Gastrocnemius medialis (tissue), 4 donors: ENCODE data around the gene SLC22A5. TPM values are rescaled to one million over a fixed set of nuclear protein-coding genes. Genes with fewer than 3 reads are reported as not detected.

Source experiments
- ATAC-seq, 2 donors: fragments of 150-250 bp; one replicate each; pipeline ENCODE4 v1.9.1; 2016
- DNase-seq, 2 donors: peaks; one replicate each; pipeline ENCODE4 v3.0.0-alpha.2; 2019
- H3K27ac ChIP-seq, 4 donors: fragments of 200-600 bp; sonication (generic); 1 replicate in 1 of 4; 2 replicates in 3 of 4; pipeline ENCODE4 v1.5.1; 2016 to 2018; ENCODE audit warnings: mild to moderate bottlenecking in 2 of 4, moderate library complexity in 1 of 4
- H3K27me3 ChIP-seq, 3 donors: fragments of 200-600 bp; sonication (generic) in 2 of 3; 1 replicate in 1 of 3; 2 replicates in 2 of 3; pipeline versions ENCODE4 v1.5.1 to v1.6.0; 2016 to 2019; ENCODE audit warnings: mild to moderate bottlenecking in 1 of 3, moderate library complexity in 1 of 3
- H3K36me3 ChIP-seq, 2 donors: fragments of 200-600 bp; sonication (generic) in 1 of 2; one replicate each; pipeline ENCODE4 v1.5.1; 2017 to 2018
- H3K4me1 ChIP-seq, 2 donors: fragments of 200-600 bp; sonication (generic) in 1 of 2; one replicate each; pipeline ENCODE4 v1.5.1; 2016 to 2017; ENCODE audit warnings: mild to moderate bottlenecking in 2 of 2
- H3K4me3 ChIP-seq, 4 donors: fragments of 200-600 bp; sonication (generic) in 3 of 4; 1 replicate in 1 of 4; 2 replicates in 3 of 4; pipeline ENCODE4 v1.5.1; 2016 to 2019; ENCODE audit warnings: mild to moderate bottlenecking in 2 of 4
- H3K9me3 ChIP-seq, 3 donors: fragments of 200-600 bp; sonication (generic) in 2 of 3; 1 replicate in 1 of 3; 2 replicates in 2 of 3; pipeline ENCODE4 v1.5.1; 2016 to 2019
- POLR2A ChIP-seq, 2 donors: fragments of 450-650 bp; IDR thresholded peaks; one replicate each; pipeline ENCODE4 v1.6.1; 2017; ENCODE audit warnings: antibody characterized with exemption in 2 of 2, mild to moderate bottlenecking in 2 of 2, moderate library complexity in 2 of 2
- in situ Hi-C, 4 donors: fragments of 200-750 bp; cut with MboI; loops; one replicate each; pipeline versions ENCODE4 v1.15.0 to v1.8.0; 2017; ENCODE audit warnings: low sequenced_read_pairs in 4 of 4
- intact Hi-C: fragments of 100-400 bp; cut with DNase I; formaldehyde crosslinking; loops from one replicate; pipeline ENCODE4 v1.15.1; 2023; ENCODE audit warnings: low total_unique reads
- total RNA-seq, 4 donors: library from RNA; depleted of rRNA; stranded (reverse); fragments of >200 nt; gene quantifications; one replicate each; pipeline versions ENCODE4 v1.1.0 to v1.2.3, GENCODE V29; 2016
- TF ChIP-seq, protein P1 (sequence below), 5 experiments: fragments of 450-650 bp in 3 of 5; fragments of 200-600 bp in 2 of 5; sonication (generic) in 2 of 5; IDR thresholded peaks in 4 of 5; conservative IDR thresholded peaks in 1 of 5; 1 replicate in 4 of 5; 2 replicates in 1 of 5; pipeline ENCODE4 v1.5.1; 2016 to 2019; ENCODE audit warnings: antibody characterized with exemption in 5 of 5, mild to moderate bottlenecking in 3 of 5, moderate library complexity in 3 of 5

Gene SLC22A5
- total RNA-seq, 4 donors from 2014 or later, result 56.2 to 116 (median 79.2) TPM

DNA sequence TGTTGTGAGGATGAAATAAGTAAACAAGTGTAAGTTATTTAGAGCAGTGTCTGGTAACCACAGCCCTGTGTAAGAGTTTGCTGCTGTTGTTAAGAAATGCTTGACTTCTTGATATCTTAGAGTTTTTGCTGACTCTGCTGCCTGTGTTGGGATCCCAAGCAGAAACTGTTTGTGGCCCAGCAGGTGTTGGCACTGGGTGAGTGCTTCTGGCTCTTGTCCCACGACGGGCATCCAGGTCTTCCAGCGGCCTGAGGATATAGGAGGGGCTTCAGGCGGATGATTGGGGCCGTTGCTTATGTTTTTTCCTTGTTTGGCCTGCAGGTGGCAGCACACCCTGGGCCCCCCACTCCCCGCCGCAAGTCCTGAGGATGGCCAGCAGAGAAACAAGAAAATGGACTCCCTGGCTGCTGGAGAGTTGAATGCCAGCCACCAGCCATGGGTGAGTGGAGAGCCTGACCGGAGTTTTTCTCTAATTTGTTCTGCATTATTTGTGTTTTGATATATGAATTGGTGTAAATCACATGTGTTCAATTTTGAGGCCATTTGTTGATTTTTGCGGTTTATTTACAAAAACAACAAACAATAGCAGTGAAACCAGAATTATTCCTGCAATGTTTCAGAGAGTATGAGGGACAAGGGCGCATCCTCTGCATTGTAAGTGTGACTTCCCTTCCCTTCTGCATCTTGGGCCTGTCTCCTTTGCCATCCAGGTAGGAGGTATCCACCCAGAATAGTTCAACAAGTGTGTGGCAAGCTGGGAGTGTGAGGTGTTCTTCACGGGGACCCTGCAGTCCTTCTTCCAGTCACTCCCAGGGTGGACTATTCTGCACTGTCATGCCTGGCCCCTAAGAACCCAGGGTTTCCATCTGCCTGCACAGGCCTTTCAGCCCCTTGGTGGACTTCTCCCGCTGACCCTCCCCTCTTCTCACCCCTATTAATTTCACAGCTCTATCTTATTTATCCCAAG lies 50.3 kb downstream of the SLC22A5 start:
- Histone ChIP-seq H3K4me1 (peaks cover 92 to 94% of the 10 kb centered on the region in 2 donors), H3K4me3 (no peak overlapping the region), H3K27ac (peak overlapping the region; percentile 87 to 99 (median 94)), H3K36me3 (no peaks in the 10 kb centered on the region), H3K9me3 (no peaks in the 10 kb centered on the region), H3K27me3 (no peaks in the 10 kb centered on the region)
- TF ChIP-seq, protein P1, sequence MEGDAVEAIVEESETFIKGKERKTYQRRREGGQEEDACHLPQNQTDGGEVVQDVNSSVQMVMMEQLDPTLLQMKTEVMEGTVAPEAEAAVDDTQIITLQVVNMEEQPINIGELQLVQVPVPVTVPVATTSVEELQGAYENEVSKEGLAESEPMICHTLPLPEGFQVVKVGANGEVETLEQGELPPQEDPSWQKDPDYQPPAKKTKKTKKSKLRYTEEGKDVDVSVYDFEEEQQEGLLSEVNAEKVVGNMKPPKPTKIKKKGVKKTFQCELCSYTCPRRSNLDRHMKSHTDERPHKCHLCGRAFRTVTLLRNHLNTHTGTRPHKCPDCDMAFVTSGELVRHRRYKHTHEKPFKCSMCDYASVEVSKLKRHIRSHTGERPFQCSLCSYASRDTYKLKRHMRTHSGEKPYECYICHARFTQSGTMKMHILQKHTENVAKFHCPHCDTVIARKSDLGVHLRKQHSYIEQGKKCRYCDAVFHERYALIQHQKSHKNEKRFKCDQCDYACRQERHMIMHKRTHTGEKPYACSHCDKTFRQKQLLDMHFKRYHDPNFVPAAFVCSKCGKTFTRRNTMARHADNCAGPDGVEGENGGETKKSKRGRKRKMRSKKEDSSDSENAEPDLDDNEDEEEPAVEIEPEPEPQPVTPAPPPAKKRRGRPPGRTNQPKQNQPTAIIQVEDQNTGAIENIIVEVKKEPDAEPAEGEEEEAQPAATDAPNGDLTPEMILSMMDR (IDR thresholded peaks at IDR 0.05 in 4 of 5, conservative IDR thresholded peaks at IDR 0.05 in 1 of 5), result peak; percentile 88 to 92 (median 92)
- TF ChIP-seq POLR2A (IDR thresholded peaks at IDR 0.05), result no peak
- in situ Hi-C loops (loop anchor here in 3 of 4 donors (5.0 to 10.0 kb wide), 3 partner anchors 68 to 78 kb away; partner anchors contain the start of gene IRF1 (in 1 of the 3)), intact Hi-C loops (loop anchor here (1.0 to 2.0 kb wide), 3 partner anchors 37 to 82 kb away; partner anchors contain the start of gene IRF1)
- DNase-seq (peak; percentile 58 to 83), ATAC-seq (peak; percentile 49 to 52)

DNA sequence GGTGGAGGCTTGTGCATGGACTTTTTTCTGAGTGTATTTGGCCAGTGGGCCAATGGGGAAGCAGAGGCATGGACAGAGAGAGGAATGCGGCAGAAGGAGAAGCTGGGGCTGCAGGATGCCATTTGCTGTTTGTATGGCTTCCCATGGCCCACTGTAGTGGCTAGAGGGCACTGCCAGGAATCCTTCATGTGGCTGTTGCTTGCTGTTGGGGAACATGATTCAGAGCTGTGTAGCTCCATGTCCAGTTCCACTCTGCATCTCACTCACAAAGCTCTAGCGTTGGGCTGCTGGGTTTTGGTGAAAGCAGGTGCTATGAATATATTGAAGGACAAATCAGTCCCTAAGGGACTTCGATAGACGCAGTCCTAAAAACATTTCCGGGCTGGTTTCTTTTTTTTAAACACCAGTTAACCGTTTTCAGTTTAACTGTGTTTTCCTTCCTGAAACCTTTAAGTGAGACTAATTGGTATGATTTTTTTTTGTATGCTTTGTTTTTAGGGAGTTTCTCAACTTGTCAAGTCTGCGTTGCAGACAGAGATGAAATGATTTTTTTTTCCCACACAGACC lies 51.3 kb downstream of the SLC22A5 start:
- TF ChIP-seq, protein P1 (IDR thresholded peaks at IDR 0.05 in 4 of 5, conservative IDR thresholded peaks at IDR 0.05 in 1 of 5), result no peak
- TF ChIP-seq POLR2A (IDR thresholded peaks at IDR 0.05), result no peak
- DNase-seq (no peak), ATAC-seq (no peak)
- H3K36me3 ChIP-seq, result no peaks in the 10 kb centered on the region
- peaks cover 92 to 94% of the 10 kb centered on the region in 2 donors for H3K4me1 ChIP-seq
- peak overlapping the region; percentile 87 to 99 (median 94) for H3K27ac ChIP-seq
- no peaks in the 10 kb centered on the region for H3K9me3 ChIP-seq
- intact Hi-C loops (no loop called here), in situ Hi-C loops (loop anchor here in 3 of 4 donors (5.0 to 10.0 kb wide), 3 partner anchors 67 to 77 kb away; partner anchors contain the start of gene IRF1 (in 1 of the 3))
- H3K27me3 ChIP-seq, result no peaks in the 10 kb centered on the region
- H3K4me3 ChIP-seq, result no peak overlapping the region

DNA sequence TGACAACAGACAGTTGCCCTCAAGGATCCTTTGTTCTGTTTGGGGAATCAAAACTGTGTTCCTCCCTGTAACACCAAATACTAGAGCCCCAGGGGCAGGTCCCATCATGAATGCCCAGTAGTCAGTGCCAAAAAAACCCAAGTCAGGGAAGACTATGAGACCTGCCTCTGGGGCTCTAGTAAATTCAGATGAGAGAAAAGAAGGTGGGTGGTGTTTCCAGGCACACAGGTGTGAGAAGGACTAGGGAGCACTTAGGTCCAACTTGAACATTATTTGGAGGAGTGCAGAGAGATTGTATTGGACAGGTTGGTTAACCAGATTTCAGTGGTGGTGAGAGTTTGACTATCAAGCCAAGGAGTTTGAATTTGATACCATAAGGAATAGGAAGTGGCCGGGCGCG lies 52.0 kb downstream of the SLC22A5 start:
- Histone ChIP-seq H3K9me3 (no peaks in the 10 kb centered on the region), H3K27ac (peak overlapping the region; percentile 87 to 99 (median 94)), H3K27me3 (no peaks in the 10 kb centered on the region), H3K4me1 (peaks cover 93 to 95% of the 10 kb centered on the region in 2 donors), H3K36me3 (no peaks in the 10 kb centered on the region), H3K4me3 (no peak overlapping the region)
- no peak for DNase-seq
- in situ Hi-C loops, result loop anchor here in 3 of 4 donors (5.0 to 10.0 kb wide), 3 partner anchors 66 to 76 kb away; partner anchors contain the start of gene IRF1 (in 1 of the 3)
- no peak for ATAC-seq
- TF ChIP-seq, protein P1 (IDR thresholded peaks at IDR 0.05 in 4 of 5, conservative IDR thresholded peaks at IDR 0.05 in 1 of 5), result no peak
- no peak for TF ChIP-seq POLR2A (IDR thresholded peaks at IDR 0.05)
- intact Hi-C loops, result no loop called here

DNA sequence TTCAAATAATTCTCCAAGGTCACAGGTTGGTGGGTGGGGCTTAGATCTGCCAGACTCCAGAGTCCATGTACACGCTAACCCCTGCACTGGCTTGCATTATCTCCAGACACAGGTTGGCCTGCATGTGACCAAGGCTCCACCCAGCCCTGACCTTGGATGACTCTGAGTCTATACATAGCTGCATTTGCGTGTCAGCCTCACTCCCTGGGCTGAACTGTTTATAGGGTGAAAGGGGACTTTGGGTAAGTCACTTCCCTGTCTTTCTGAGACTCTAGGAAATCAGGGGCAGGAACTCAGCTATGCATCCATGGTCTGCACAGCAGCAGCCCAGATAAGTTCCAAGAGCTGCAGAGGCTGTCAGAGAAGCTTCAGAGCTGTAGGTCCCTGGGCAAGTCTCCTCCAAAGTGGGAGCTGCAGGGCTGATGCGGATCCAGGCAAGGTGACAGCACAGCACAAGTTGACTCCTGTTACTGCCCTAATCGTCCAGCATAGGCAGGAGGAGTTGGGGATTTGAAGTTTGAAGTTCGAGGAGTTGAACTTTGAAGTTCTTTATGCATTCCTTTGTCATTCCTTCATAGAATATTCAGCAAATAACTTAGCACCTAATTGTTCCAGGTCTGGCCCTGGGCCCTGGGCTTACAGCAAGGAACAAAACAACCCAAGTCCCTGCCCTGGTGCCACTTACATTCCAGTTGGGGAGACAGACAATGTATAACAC lies 53.4 kb downstream of the SLC22A5 start:
- H3K27ac ChIP-seq, result peak overlapping the region; percentile 87 to 99 (median 94)
- no peaks in the 10 kb centered on the region for H3K27me3 ChIP-seq
- DNase-seq (peak; percentile 56 to 87), ATAC-seq (peak; percentile 44 to 65)
- peaks cover 93 to 95% of the 10 kb centered on the region in 2 donors for H3K4me1 ChIP-seq
- H3K4me3 ChIP-seq, result no peak overlapping the region
- in situ Hi-C loops (loop anchor here in 3 of 4 donors (5.0 to 10.0 kb wide), 3 partner anchors 64 to 74 kb away; partner anchors contain the start of gene IRF1 (in 1 of the 3)), intact Hi-C loops (no loop called here)
- H3K9me3 ChIP-seq, result no peaks in the 10 kb centered on the region
- no peaks in the 10 kb centered on the region for H3K36me3 ChIP-seq
- TF ChIP-seq, protein P1 (IDR thresholded peaks at IDR 0.05 in 4 of 5, conservative IDR thresholded peaks at IDR 0.05 in 1 of 5), result no peak
- TF ChIP-seq POLR2A (IDR thresholded peaks at IDR 0.05), result no peak
